MM.1S (cell line): ENCODE data around the gene CLEC6A.

ENCODE experiments used
- DNase-seq: peaks from one replicate; pipeline ENCODE4 v3.0.0-alpha.2; 2015
- H2AFZ ChIP-seq: fragments of 300-600 bp; sonication (generic); 2 replicates; pipeline ENCODE4 v1.6.0; 2016; ENCODE audit warnings: antibody characterized with exemption, low read length
- H3F3A ChIP-seq: fragments of 300-600 bp; sonication (generic); 2 replicates; pipeline ENCODE4 v1.6.1; 2016; ENCODE audit warnings: mild to moderate bottlenecking, antibody characterized with exemption, low read length, moderate library complexity, mixed read lengths; ENCODE audit not compliant: insufficient read depth
- H3K27ac ChIP-seq: fragments of 300-600 bp; sonication (generic); 2 replicates; pipeline ENCODE4 v1.5.1; 2016; ENCODE audit warnings: mild to moderate bottlenecking, low read length
- H3K27me3 ChIP-seq: fragments of 300-600 bp; sonication (generic); replicated peaks from 2 replicates; pipeline ENCODE4 v1.6.0; 2016; ENCODE audit warnings: low read length; ENCODE audit not compliant: insufficient read depth
- H3K36me3 ChIP-seq: fragments of 300-600 bp; sonication (generic); replicated peaks from 2 replicates; pipeline ENCODE4 v1.6.1; 2016; ENCODE audit warnings: mild to moderate bottlenecking, low read length, mixed read lengths; ENCODE audit not compliant: insufficient read depth
- H3K4me1 ChIP-seq: fragments of 300-600 bp; sonication (generic); 2 replicates; pipeline ENCODE4 v1.6.1; 2016; ENCODE audit warnings: low read length, mixed read lengths
- H3K4me2 ChIP-seq: fragments of 300-600 bp; sonication (generic); 2 replicates; pipeline ENCODE4 v1.6.0; 2016; ENCODE audit warnings: low read depth, low read length
- H3K4me3 ChIP-seq: fragments of 300-600 bp; sonication (generic); 2 replicates; pipeline ENCODE4 v1.5.1; 2016; ENCODE audit warnings: low read length, mixed read lengths
- H3K79me2 ChIP-seq: fragments of 300-600 bp; sonication (generic); 2 replicates; pipeline ENCODE4 v1.6.1; 2016; ENCODE audit warnings: mixed run types, low read length, mixed read lengths
- H3K9ac ChIP-seq: fragments of 300-600 bp; sonication (generic); 2 replicates; pipeline ENCODE4 v1.6.1; 2016; ENCODE audit warnings: low read length, mixed read lengths
- H3K9me2 ChIP-seq: fragments of 300-600 bp; sonication (generic); replicated peaks from 2 replicates; pipeline ENCODE4 v1.6.1; 2016; ENCODE audit warnings: mild to moderate bottlenecking, low read length, mixed read lengths; ENCODE audit not compliant: insufficient read depth
- H3K9me3 ChIP-seq: fragments of 300-600 bp; sonication (generic); replicated peaks from 2 replicates; pipeline ENCODE4 v1.6.1; 2016; ENCODE audit warnings: mild to moderate bottlenecking, low read length, mixed read lengths; ENCODE audit not compliant: insufficient read depth
- H4K20me1 ChIP-seq: fragments of 300-600 bp; sonication (generic); 2 replicates; pipeline ENCODE4 v1.6.1; 2016; ENCODE audit warnings: mild to moderate bottlenecking, low read length, moderate library complexity, mixed read lengths; ENCODE audit not compliant: insufficient read depth
- EZH2 ChIP-seq: fragments of 300-600 bp; sonication (generic); optimal IDR thresholded peaks from 2 replicates; pipeline ENCODE3; 2017; ENCODE audit warnings: low read depth, mild to moderate bottlenecking, antibody characterized with exemption, low read length, mixed read lengths
- EZH2phosphoT487 ChIP-seq: fragments of 300-600 bp; sonication (generic); IDR thresholded peaks from 2 replicates; pipeline ENCODE4 v1.6.1; 2018; ENCODE audit warnings: antibody characterized with exemption, low read length
- TF ChIP-seq, protein P1 (sequence below): fragments of 300-600 bp; sonication (generic); IDR thresholded peaks from 2 replicates; pipeline ENCODE4 v1.5.1; 2016; ENCODE audit warnings: antibody characterized with exemption, low read length, mixed read lengths

CLEC6A gene

DNA sequence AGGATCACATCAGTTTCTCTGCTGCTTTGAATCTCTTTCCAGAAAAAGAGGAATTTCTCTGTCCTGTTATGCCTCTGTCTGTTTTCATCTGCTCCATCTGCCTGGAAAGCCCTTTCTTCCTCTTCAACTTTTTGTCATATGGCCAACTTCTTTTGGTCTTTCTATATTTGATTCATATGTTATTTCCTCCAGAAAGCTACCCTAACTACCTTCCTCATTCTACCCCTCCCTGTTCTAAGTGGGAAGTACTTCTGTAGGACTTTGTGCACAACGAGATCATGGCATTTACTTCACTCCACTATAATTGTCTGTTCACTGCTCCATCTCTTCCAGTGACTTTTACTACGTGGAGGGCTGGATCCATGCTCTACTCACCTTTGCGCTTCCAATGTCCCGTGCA is 63.4 kb downstream of the CLEC6A start:
- Histone ChIP-seq H2AFZ (no peak overlapping the region), H3F3A (no peaks in the 10 kb centered on the region), H3K9me3 (no peaks in the 10 kb centered on the region), H3K9ac (no peak overlapping the region), H3K36me3 (no peaks in the 10 kb centered on the region), H3K4me2 (no peak overlapping the region), H4K20me1 (no peaks in the 10 kb centered on the region), H3K4me1 (no peaks in the 10 kb centered on the region), H3K4me3 (no peak overlapping the region), H3K9me2 (no peaks in the 10 kb centered on the region), H3K27me3 (no peaks in the 10 kb centered on the region), H3K79me2 (no peaks in the 10 kb centered on the region), H3K27ac (no peak overlapping the region)
- TF ChIP-seq EZH2, result no peak
- TF ChIP-seq EZH2phosphoT487, result no peak
- TF ChIP-seq, protein P1, sequence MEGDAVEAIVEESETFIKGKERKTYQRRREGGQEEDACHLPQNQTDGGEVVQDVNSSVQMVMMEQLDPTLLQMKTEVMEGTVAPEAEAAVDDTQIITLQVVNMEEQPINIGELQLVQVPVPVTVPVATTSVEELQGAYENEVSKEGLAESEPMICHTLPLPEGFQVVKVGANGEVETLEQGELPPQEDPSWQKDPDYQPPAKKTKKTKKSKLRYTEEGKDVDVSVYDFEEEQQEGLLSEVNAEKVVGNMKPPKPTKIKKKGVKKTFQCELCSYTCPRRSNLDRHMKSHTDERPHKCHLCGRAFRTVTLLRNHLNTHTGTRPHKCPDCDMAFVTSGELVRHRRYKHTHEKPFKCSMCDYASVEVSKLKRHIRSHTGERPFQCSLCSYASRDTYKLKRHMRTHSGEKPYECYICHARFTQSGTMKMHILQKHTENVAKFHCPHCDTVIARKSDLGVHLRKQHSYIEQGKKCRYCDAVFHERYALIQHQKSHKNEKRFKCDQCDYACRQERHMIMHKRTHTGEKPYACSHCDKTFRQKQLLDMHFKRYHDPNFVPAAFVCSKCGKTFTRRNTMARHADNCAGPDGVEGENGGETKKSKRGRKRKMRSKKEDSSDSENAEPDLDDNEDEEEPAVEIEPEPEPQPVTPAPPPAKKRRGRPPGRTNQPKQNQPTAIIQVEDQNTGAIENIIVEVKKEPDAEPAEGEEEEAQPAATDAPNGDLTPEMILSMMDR, result no peak
- no peak for DNase-seq

DNA sequence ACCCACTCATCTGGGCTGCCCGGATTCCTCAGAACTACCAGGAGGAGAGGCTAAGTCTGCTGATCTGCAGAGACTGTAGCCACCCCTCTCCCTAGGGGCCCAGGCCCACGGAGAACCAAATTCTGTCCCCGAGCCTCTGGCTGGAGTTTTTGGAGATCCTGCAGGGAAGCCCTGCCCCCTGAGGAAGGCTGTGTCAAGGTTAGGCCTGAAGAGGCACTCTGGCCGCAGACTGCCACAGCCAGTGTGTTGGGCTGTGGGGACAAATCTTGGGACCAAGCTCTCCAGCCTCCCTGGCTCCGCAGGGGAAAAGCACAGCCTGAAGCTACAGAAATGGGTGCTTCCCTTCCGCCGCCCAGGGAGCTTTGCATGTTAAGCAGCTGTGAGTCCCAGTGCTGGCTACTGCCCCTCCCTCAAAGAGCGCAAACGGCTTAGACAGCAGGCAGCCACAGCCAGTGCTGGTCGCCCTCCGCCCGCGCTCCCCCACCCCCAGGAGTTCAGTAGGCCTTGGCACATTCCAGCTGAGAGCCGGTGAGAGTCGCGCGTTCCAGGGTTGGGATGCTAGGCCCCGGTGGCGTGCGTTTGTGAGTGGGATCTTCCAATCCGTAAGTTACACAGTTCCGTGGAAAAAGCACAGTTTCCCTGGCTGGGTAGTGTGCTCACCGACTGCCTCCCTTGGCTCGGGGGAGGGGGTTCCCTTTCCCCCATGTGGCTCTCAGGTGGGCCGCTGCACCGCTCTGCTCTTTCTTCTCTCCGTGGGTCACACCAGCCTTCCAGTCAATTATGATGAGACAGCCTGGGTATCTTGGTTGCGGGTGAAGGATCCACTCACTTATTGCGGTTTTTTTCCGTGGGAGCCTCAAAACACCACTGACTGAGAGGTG is 71.7 kb downstream of the CLEC6A start:
- TF ChIP-seq, protein P1, result no peak
- TF ChIP-seq EZH2, result no peak
- no peak for TF ChIP-seq EZH2phosphoT487
- H2AFZ ChIP-seq, result no peak overlapping the region
- DNase-seq, result no peak

More for the DNA sequence above, 71.7 kb downstream of the CLEC6A start:
- H3K79me2 ChIP-seq, result no peaks in the 10 kb centered on the region
- H3K9me3 ChIP-seq, result no peaks in the 10 kb centered on the region
- no peak overlapping the region for H3K4me3 ChIP-seq
- H3K9me2 ChIP-seq, result no peaks in the 10 kb centered on the region
- no peaks in the 10 kb centered on the region for H4K20me1 ChIP-seq
- H3K36me3 ChIP-seq, result no peaks in the 10 kb centered on the region
- H3K27me3 ChIP-seq, result no peaks in the 10 kb centered on the region
- H3K27ac ChIP-seq, result no peak overlapping the region
- H3K4me1 ChIP-seq, result no peaks in the 10 kb centered on the region
- H3K4me2 ChIP-seq, result no peak overlapping the region
- no peaks in the 10 kb centered on the region for H3F3A ChIP-seq
- no peak overlapping the region for H3K9ac ChIP-seq
